Ishikawa (cell line): ENCODE measurements around the gene TMEM108.

Experiments
- CEBPB ChIP-seq: IDR thresholded peaks from 2 replicates; pipeline ENCODE4 v1.6.1; 2012
- NFIC ChIP-seq: IDR thresholded peaks from 2 replicates; pipeline ENCODE4 v1.6.1; 2012
- TAF1 ChIP-seq: IDR thresholded peaks from 2 replicates; pipeline ENCODE4 v1.6.1; 2012; ENCODE audit warnings: low read depth, mild to moderate bottlenecking
- TEAD4 ChIP-seq: IDR thresholded peaks from 2 replicates; pipeline ENCODE4 v1.6.1; 2012
- YY1 ChIP-seq: IDR thresholded peaks from 2 replicates; pipeline ENCODE4 v1.6.1; 2012; ENCODE audit warnings: low read depth

DNA sequence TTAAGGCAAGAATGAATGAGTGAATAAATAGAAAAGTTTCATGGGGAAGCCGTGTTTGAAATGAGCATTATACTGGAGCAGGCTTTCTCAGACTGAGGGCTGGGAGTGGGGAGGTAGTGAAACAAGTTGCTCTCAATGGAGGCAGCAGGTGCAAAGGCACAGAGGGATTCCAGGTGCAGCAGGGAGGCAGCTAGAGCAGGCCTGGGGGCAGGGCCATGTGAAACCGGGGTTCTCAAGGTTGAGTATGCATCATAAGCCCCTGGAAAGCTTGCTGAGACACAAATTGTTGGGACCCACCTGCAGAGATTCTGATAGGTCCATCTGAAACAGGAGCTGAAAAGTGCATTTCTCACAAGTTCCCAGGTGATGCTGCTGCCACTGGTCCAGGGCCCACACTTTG is 406.9 kb downstream of the TMEM108 start:
- TF ChIP-seq NFIC (no peak), TEAD4 (no peak), TAF1 (no peak), CEBPB (no peak), YY1 (no peak)
